ENCODE measurements around the gene NELFA. TPM values are rescaled to one million over a fixed set of nuclear protein-coding genes. Genes with fewer than 3 reads are reported as not detected.

NELFA gene
- total and polyA plus RNA-seq, 4 donors: 7.1 to 11.8 (median 9.3) TPM

GRCh38 chr4:2045518-2045951 is 36.8 kb upstream of the NELFA start:
- WGBS: 86% methylated on average over 11 of the region's 11 CpGs
- Histone ChIP-seq H3K9ac (ENCODE audit: low read depth in 1 of 2, low read length in 2 of 2) (no peak overlapping the region), H3K27ac (ENCODE audit: low read depth in 1 of 2, low read length in 2 of 2) (no peak overlapping the region), H3K27me3 (ENCODE audit: control insufficient read depth in 4 of 4, insufficient read depth in 4 of 4, low read length in 3 of 4) (peaks cover 0 to 6% (median 2%) of the 10 kb centered on the region in 4 donors), H3K36me3 (ENCODE audit: control insufficient read depth in 4 of 4, insufficient read depth in 3 of 4, low read depth in 1 of 4, low read length in 3 of 4) (no peaks in the 10 kb centered on the region), H3K4me1 (ENCODE audit: control insufficient read depth in 4 of 4, insufficient read depth in 4 of 4, low read length in 3 of 4) (peaks cover 9 to 14% (median 12%) of the 10 kb centered on the region in 4 donors), H3K9me3 (ENCODE audit: control insufficient read depth in 4 of 4, low read length in 3 of 4) (no peaks in the 10 kb centered on the region), H3K4me3 (ENCODE audit: low read depth in 1 of 3, low read length in 3 of 3) (no peak overlapping the region)
- TF ChIP-seq ZBTB33 (IDR thresholded peaks at IDR 0.05) (no peak), RAD21 (IDR thresholded peaks at IDR 0.05) (no peak), FOXA1 (IDR thresholded peaks at IDR 0.05) (no peak), FOXA2 (IDR thresholded peaks at IDR 0.05) (no peak), EGR1 (IDR thresholded peaks at IDR 0.05; ENCODE audit: low read depth in 2 of 2) (no peak), SP1 (IDR thresholded peaks at IDR 0.05) (no peak), GABPA (IDR thresholded peaks at IDR 0.05 in 1 of 2, conservative IDR thresholded peaks at IDR 0.05 in 1 of 2) (no peak), REST (IDR thresholded peaks at IDR 0.05) (no peak), HNF4G (IDR thresholded peaks at IDR 0.05) (no peak), TAF1 (conservative IDR thresholded peaks at IDR 0.05) (no peak), RXRA (IDR thresholded peaks at IDR 0.05) (no peak), MAX (IDR thresholded peaks at IDR 0.05) (no peak), ATF3 (IDR thresholded peaks at IDR 0.05) (no peak), NR2F2 (IDR thresholded peaks at IDR 0.05) (no peak)
- DNase-seq (ENCODE audit: low spot score): no peak

GRCh38 chr4:2044542-2045517 is 36.1 kb upstream of the NELFA start:
- no peaks in the 10 kb centered on the region for H3K9me3 ChIP-seq (ENCODE audit: control insufficient read depth in 4 of 4, low read length in 3 of 4)
- H3K36me3 ChIP-seq (ENCODE audit: control insufficient read depth in 4 of 4, insufficient read depth in 3 of 4, low read depth in 1 of 4, low read length in 3 of 4): no peaks in the 10 kb centered on the region
- H3K27me3 ChIP-seq (ENCODE audit: control insufficient read depth in 4 of 4, insufficient read depth in 4 of 4, low read length in 3 of 4): peaks cover 0 to 6% (median 4%) of the 10 kb centered on the region in 4 donors
- no peak overlapping the region for H3K27ac ChIP-seq (ENCODE audit: low read depth in 1 of 2, low read length in 2 of 2)
- H3K4me3 ChIP-seq (ENCODE audit: low read depth in 1 of 3, low read length in 3 of 3): no peak overlapping the region
- peak; percentile 31 for DNase-seq (ENCODE audit: low spot score)
- no peak overlapping the region for H3K9ac ChIP-seq (ENCODE audit: low read depth in 1 of 2, low read length in 2 of 2)
- H3K4me1 ChIP-seq (ENCODE audit: control insufficient read depth in 4 of 4, insufficient read depth in 4 of 4, low read length in 3 of 4): peaks cover 9 to 17% (median 12%) of the 10 kb centered on the region in 4 donors
- WGBS: 93% methylated on average over 18 of the region's 18 CpGs
- TF ChIP-seq SP1 (IDR thresholded peaks at IDR 0.05): no peak
- no peak for TF ChIP-seq YY1 (IDR thresholded peaks at IDR 0.05)
- no peak for TF ChIP-seq REST (IDR thresholded peaks at IDR 0.05)
- TF ChIP-seq ATF3 (IDR thresholded peaks at IDR 0.05): no peak
- no peak for TF ChIP-seq RXRA (IDR thresholded peaks at IDR 0.05)
- no peak for TF ChIP-seq MAX (IDR thresholded peaks at IDR 0.05)
- TF ChIP-seq EGR1 (IDR thresholded peaks at IDR 0.05; ENCODE audit: low read depth in 2 of 2): no peak
- TF ChIP-seq TAF1 (conservative IDR thresholded peaks at IDR 0.05): no peak
- no peak for TF ChIP-seq NR2F2 (IDR thresholded peaks at IDR 0.05)
- TF ChIP-seq FOXA2 (IDR thresholded peaks at IDR 0.05): no peak
- TF ChIP-seq CTCF (IDR thresholded peaks at IDR 0.05; ENCODE audit: low read depth, low read length, missing input control): no peak
- TF ChIP-seq HNF4A (conservative IDR thresholded peaks at IDR 0.05): no peak
- no peak for TF ChIP-seq RAD21 (IDR thresholded peaks at IDR 0.05)
